COLO668 (cell line): ENCODE measurements around the gene GTF2F2.
"Not testable (repeated sequence)": the region's sequence is repeated elsewhere in the genome, so short reads cannot be mapped to it uniquely, and the experiment has no call there.

Experiments used
- DNase-seq: peaks from one replicate; lab custom pipeline; 2025; ENCODE audit not compliant: unreplicated experiment; lab: John Stamatoyannopoulos, UW

The GTF2F2 gene

GRCh38 chr13:45244736-45245135, 124.4 kb downstream of the GTF2F2 start:
- DNase-seq: not testable (repeated sequence)

GRCh38 chr13:45249662-45250061, 129.4 kb downstream of the GTF2F2 start:
- DNase-seq: no peak

GRCh38 chr13:45254396-45254795, 134.1 kb downstream of the GTF2F2 start:
- DNase-seq: no peak

- DNase-seq: no peak
Observed at GRCh38 chr13:45255247-45255987, 135.1 kb downstream of the GTF2F2 start.

GRCh38 chr13:45256254-45256653, 135.9 kb downstream of the GTF2F2 start:
- DNase-seq: no peak

GRCh38 chr13:45257638-45258333, 137.5 kb downstream of the GTF2F2 start:
- no peak for DNase-seq

- DNase-seq: no peak
Observed at GRCh38 chr13:45258334-45258675, 138.0 kb downstream of the GTF2F2 start.

- no peak for DNase-seq
Observed at GRCh38 chr13:45267215-45267614, 146.9 kb downstream of the GTF2F2 start.

GRCh38 chr13:45269204-45269603, 148.9 kb downstream of the GTF2F2 start:
- no peak for DNase-seq

GRCh38 chr13:45276913-45277312, 156.6 kb downstream of the GTF2F2 start:
- no peak for DNase-seq

GRCh38 chr13:45278096-45278645, 157.9 kb downstream of the GTF2F2 start:
- no peak for DNase-seq

- no peak for DNase-seq
Observed at GRCh38 chr13:45280011-45280410, 159.7 kb downstream of the GTF2F2 start.

- peak; percentile 72 for DNase-seq
Observed at GRCh38 chr13:45280751-45281634, 160.7 kb downstream of the GTF2F2 start.

- no peak for DNase-seq
Observed at GRCh38 chr13:45282994-45283393, 162.7 kb downstream of the GTF2F2 start.

GRCh38 chr13:45289936-45290563, 169.7 kb downstream of the GTF2F2 start:
- DNase-seq: no peak

- peak; percentile 62 for DNase-seq
Observed at GRCh38 chr13:45292176-45292575, 171.9 kb downstream of the GTF2F2 start.

- peak; percentile 31 for DNase-seq
Observed at GRCh38 chr13:45295536-45295935, 175.2 kb downstream of the GTF2F2 start.

GRCh38 chr13:45296259-45296658, 175.9 kb downstream of the GTF2F2 start:
- no peak for DNase-seq

GRCh38 chr13:45297456-45298205, 177.3 kb downstream of the GTF2F2 start:
- no peak for DNase-seq

GRCh38 chr13:45298206-45298505, 177.8 kb downstream of the GTF2F2 start:
- DNase-seq: no peak
